NCI-H345 treated with DMSO at 0.1 percent for 48 hours (cell line): ENCODE measurements around the gene VPS25.
"Not testable (repeated sequence)": the region's sequence is repeated elsewhere in the genome, so short reads cannot be mapped to it uniquely, and the experiment has no call there.

Source experiments
- DNase-seq: peaks from one replicate; lab custom pipeline; 2025; ENCODE audit not compliant: unreplicated experiment; lab: John Stamatoyannopoulos, UW

VPS25 gene

DNA sequence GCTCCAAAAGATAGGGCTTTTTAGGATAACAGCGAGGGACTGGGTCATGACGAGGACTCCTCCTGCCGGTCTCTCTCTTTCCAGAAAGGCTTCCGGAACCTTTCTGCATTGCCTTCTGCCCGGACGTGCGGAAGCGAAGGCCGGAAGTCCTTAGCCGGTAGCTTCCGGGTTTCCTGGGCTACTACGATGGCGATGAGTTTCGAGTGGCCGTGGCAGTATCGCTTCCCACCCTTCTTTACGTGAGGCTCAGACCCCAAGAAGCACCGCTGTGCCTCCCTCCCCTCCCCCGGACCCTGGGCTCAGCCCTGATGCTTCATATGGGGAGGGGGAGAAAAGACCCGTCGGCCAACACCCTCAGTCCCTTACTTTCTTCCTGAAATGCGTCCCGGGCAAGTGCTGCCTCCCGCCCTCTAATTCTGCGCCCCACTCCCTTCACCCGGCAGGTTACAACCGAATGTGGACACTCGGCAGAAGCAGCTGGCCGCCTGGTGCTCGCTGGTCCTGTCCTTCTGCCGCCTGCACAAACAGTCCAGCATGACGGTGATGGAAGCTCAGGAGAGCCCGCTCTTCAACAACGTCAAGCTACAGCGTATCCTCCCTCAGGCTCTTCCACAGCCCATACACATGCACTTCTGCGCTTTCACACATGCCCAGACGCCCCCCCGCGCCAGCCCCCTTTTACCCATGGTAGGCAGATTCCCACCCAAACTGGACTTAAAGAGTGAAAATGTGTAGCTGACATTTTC is at the start of gene VPS25:
Gene VPS25, plus strand, starts transcription at position 160 of the 746 bp plus-strand sequence. Its CDS starts 27 bp downstream, at position 187.
- peak; percentile 70 for DNase-seq

DNA sequence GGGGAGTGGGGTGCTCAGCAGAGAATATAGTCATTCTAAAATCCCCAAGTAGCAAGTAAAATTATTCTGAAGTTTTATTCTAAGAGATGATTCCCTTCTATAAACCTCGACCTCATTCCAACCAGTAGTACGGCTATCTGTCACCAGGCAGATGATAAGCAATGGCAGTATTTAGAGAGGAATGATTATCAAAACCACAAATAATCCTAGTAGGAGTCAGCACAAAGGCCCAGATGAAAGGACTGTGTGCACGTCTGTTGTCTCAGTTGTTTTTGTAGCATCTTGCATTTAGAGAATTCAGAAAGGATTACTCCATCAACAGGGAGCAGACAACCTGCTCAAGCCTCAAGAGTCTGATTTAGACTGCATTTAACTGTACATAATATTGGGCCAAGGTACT is 49.6 kb upstream of the VPS25 start:
- DNase-seq, result no peak

DNA sequence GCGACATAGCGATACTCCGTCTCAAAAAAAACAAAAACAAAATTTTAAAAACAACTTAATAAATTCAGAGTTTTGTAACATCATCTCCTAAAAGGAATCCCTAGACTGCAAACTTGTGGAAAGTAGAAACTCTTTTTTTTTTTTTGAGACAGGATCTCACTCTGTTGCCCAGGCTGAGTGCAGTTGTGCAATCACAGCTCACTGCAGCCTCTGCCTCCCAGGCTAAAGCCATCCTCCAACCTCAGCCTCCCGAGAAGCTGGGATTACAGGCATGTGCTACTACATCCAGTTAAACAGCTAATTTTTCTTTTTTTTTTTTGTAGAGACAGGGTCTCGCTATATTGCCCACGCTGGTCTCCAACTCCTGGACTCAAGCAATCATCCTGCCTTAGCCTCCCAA is 48.1 kb upstream of the VPS25 start:
- DNase-seq, result no peak

DNA sequence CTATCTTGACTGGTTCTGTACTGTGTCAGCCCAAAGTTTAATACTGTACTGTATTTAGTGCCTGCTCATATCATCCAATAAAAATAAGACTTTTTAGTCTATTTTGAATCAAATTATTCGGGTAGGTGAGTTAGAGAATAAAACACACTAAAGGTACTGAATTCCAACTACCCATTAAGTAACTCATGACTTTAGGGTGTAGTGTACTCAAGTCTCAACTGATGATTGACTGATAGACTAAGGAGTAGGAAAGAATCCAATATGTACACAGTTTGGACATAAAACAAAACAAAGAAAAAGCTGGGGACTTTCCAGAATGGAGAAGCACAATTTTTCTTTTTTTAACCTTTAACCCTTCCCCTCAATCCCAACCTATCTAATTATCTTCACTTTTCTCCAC is 32.5 kb upstream of the VPS25 start:
- no peak for DNase-seq

DNA sequence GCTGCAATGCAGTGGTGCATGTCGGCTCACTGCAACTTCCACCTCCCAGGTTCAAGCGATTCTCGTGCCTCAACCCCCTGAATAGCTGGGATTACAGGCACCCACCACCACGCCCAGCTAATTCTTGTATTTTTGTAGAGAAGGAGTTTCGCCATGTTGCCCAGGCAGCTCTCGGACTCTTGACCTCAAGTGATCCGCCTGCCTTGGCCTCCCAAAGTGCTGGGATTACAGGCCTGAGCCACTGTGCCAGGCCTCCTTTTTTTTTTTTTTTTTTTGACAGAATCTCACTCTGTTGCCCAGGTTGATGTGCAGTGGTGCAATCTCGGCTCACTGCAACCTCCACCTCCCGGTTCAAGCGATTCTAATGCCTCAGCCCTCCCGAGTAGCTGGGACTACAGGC is 30.3 kb upstream of the VPS25 start:
- not testable (repeated sequence) for DNase-seq

DNA sequence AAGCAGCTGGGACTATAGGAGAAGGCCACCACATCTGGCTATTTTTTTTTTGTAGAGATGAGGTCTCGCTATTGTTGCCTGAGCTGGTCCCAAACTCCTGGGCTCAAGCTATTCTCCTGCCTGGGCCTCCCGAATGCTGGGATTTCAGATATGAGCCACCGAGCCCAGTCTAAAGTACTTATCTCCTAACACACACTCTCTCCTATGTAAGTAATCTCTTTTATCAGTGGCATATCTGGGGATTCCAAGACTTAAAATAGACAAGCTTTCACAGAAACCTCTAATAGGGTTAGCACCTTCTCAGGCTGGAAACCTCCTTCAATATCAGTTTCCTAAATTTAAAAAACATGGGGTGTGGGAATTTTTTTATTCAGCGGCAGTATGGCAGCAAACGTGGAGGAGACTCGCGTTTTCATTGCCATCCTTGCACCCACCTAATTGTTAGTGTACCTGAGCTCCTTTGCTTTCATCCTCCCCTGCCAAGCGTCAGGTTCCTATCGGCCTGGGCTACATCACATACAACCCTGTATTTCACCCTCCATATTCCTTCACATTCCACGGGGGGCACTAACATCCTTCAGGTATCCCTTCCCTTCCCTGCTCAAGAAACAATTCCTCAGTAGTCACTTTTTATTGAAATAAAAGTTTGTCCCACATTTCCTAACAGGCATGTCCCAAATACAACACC is 29.5 kb upstream of the VPS25 start:
- DNase-seq, result no peak

DNA sequence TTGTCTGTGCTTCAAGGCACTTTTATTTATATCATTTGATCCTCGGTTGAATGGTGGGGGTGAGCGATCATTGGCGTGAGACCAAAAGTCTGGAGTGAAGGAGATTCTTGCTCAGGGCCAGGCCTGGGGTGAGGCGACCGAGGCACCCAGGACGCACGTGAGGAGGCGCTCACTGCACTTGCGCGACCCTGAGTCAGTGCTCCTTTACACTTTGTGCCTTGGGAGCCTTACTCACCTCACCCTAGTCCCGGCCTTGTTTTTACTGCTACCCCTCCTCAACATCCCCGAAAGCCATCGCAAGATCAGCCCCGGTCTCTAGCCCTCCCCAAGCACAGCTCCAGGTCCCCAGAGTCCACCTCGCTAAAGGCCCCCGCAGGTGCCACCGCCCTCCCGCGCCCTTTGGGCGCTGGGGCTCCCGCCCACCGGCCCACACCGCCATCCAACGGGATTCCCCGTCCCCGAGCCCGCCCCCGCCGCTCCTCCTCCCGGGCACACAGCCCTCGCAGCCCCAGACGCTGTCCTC is 28.9 kb upstream of the VPS25 start:
- DNase-seq, result peak; percentile 64

DNA sequence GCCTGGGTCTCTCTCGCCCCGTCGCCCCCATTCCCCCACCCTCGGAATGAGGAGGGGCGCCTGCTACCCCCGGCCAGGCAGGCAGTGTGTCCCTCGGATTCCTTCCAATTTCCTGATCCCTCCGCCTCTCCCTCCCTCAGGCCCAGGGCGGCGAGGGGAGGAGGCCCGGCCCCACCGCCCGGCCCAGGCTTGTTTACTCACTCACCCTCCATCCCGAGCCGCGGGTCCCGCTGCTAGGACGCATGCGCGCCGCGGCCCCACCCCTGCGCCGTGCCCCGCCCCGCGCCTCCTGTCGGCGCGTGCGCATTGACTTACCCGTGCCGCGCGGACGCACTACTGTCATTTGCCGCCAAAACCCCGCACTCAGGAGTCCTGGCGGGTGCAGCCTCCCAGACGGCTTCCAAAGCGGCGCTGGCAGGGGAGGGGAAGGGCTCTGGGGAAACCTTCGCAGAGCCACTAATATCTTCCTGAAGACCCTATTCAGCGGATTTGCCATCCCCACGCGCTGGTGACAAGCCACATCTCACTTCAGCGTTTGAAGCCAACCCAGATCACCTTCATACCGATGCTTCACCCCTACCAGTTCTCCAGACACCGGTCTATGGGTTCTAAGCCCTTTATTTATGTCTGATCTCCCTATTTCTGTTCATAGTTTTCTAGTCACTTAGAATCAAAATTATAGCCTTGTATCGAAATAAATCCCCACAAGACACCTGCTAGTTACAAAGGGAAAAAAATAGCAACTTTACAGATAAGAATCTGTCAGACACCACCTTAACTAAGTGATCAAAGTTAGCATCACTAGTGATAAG is 28.2 kb upstream of the VPS25 start, which contains the start of gene EZH1:
Gene EZH1, minus strand, starts transcription at position 235 of the 812 bp plus-strand sequence. CDS start 16,099 bp downstream, outside the sequence.
- DNase-seq, result peak; percentile 89

DNA sequence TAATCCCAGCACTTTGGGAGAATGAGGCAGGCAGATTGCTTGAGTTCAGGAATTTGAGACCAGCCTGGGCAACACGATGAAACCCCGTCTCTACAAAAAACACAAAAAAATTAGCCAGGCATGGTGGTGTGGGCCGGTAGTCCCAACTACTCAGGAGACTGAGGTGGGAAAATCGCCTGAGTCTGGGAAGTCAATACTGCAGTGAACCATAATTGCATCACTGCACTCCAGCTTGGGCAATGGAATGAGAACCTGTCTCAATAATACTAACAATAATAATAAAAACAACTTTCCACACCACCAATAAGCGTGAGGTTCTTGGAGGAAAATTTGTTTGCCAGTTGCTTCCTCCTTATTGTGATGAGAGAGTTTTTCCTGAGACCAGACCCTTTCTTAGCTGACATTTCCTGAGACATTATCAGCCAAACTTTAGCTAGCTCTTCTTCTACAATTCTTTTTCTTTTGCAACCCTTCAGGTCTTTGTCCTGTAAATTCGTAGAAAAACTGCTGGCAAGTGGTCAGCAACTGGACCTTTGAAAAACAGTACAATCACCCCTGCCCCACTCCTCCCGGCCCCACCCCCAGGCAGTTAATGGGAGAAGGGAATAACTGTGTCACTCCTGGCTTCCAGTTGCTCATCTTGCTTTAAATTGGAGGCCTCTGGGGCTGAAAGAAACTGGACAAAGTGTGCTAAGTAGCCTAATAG is 24.9 kb upstream of the VPS25 start:
- DNase-seq, result no peak

DNA sequence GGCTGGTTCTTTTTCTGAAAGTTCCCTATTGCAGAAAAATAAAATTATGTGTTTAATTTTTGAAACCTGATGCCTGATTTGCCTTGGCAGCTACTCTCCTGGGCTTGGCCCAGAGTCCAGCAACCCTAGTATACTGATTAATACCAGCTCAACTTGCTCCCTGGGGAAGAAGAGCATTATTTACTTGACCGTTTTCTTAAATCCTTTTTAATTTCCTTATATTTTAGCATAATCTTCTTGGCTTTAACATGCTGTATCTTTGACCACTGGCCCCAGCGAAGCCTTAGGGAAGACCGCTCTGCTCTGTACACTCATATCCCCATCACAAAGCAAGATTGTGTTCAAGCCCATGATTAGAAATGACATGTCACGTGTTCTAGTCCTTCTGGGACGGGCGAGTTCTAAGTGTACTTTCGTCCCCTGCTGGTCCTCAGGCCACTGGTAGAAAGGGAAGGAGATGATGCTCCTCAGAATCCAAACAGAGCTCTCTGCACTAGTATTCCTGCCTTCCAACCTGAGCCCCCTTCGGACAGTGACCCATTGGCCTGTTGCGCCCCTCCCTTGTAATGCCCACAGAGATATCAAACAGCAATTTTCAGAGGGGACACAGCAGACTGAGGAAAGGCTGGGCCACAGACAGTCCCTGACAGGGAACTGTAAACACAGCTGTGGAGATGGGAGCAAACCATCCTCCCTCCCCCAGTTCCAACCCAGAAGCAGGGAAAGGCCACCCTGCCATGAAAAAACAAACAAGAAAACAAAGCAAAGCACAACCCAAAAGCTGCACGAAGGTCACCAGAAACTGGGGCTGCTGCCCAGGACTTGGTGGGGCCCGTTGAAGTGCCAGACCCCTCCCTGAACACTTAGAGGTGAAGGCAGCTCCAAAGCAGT is 24.1 kb upstream of the VPS25 start:
- no peak for DNase-seq

DNA sequence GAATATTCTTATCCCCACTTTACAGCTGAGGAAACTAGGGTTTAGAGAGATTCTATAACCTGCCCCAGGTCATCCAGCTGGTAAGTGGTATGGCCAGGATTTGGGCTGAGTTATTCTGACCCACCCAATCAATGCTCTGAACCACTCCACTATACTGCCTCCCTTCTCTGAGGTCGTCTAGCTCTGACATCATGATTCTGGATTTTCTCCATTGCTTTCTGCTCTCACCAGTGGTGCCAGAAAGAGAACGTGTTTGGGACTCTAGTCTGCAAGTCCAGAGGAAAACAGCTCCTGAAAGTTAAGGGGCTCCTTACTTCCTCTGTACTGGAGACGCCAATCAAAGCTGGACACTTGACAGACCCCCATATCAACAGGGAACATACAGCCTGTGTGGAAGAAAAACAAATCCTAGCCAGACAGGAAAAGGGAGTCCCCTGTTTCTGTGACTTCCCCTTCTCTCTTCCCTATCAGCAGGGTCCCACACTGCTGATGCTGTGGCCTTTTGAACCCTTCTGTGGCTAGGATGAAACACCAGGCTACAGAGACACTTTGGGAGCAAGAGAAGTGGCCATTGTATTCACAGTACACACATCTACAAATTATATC is 22.4 kb upstream of the VPS25 start:
- DNase-seq, result no peak

DNA sequence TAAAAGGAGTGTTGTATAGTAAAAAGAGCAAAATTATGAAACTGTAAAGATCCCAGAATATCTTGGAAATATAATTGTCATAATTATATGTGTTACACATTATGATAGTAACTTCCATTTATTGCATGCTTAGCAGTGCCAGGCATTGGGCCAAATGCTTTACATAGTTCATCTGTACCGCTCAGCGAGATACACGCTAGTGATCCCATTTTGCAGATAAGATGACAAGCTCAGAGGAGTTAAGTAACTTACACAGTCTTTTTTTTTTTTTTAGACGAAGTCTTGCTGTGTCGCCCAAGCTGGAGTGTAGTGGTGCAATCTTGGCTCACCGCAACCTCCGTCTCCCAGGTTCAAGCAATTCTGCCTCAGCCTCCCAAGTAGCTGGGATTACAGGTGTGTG is 21.6 kb upstream of the VPS25 start:
- DNase-seq, result no peak

DNA sequence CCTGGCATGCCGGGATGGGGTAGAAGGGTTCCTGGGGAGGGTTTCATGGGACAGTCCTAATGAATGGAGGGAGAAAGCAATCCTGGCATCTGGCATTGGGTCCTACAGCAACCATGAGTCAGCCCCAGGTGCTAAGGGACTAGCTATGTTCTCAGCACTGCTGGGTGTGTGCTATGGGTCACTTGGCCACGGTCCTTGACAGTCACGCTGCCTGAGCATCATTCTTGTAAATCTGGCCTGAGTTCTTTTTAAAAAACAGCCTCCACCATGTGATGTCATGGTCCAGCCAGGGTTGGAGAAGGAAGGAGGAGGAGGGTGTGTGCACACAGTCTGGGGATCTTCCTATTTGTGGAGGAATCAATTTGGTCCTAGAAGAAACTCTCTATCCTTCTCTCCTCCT is 18.5 kb upstream of the VPS25 start:
- no peak for DNase-seq

DNA sequence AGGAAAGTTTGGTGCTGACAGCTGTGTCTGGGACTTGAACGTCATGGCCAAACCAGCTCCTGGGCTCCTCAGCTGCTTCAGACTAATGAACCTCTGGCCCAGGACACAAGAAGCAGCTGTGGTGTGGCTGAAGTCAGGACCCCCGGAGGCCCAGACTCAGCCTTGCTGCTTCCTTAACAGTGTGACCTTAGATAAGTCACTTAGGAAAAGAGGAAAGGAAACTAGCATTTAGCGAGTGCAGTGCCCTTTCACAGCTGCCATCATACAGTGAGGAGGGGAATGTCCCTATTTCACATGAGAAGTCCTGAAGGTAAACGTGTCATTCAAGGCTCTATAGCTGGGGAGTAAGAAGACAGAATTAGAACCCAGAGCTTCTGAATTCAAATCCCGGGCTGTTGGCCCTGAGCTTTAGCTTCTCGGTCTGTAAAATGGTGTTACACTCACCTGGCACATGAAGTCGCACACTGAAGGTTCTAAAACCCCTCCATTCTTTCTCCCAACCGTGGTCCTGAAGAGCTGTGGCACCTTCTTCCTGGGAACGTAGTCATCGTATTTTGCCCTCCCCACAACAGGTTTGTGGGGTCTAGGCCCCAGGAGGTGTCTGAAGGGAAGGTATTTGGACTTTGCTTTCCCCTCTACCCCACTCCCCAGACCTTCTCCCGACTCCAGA is 13.1 kb upstream of the VPS25 start:
- no peak for DNase-seq

DNA sequence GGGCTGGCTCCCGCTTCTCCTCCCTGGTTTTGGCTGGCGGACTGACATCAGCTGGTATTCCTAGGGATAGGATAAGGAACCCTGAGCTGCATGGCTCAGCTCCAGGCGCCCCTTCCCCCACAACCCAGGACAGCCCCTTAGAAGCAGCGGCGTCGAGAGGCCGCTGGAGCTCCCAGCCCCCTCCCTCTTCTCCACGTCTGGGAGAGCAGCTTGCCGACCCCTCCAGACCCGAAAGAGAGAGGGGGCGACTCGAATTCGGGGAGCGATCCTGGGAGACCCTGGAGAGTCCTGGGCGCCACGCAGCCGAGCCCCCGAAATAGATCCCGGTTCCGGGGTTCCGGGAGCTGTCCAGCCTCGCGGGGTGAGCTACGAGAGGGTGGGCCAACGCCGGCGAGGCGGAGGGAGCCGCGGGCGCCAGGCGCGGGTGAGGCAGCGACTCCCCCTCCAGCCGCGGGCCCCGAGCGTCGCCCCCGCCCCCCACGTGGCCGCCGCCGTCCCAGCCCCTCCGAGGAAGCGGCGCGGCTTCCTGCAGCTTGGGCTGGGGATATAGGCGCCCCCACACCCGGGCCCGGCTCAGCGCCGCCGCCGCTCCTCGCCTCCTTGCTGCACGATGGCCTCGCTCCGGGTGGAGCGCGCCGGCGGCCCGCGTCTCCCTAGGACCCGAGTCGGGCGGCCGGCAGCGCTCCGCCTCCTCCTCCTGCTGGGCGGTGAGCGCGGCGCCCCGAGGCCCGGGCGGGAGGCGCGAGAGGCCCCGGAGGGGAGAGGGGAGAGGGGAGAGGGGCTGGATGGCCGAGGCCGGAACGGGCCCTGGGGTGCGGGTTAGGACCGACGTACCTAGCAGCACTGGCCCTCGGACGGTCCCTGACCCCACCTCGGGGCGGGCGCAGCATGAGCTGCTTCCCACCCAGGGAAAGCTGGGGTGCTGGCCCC is 12.3 kb upstream of the VPS25 start, which contains the start of gene RAMP2:
Gene RAMP2, plus strand, starts transcription at position 576 of the 930 bp plus-strand sequence. Its CDS starts 35 bp downstream, at position 611.
- no peak for DNase-seq

DNA sequence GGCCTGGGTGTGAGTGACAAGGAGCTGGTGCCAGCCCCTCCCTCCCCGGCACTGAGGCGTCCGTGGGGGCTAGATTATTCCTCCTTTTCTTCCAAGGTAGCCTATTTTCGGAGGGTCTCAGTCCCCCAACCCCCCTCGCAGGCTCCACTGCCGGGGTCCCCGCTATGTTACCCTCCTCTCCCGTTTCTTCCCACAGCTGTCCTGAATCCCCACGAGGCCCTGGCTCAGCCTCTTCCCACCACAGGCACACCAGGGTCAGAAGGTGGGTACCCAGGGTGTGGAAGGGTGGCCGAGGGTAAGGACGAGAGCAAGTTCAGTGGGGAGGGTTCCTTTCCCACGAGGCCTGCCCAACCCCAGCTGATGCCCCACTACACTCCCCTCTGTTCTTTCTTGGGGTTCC is 11.6 kb upstream of the VPS25 start:
- no peak for DNase-seq

DNA sequence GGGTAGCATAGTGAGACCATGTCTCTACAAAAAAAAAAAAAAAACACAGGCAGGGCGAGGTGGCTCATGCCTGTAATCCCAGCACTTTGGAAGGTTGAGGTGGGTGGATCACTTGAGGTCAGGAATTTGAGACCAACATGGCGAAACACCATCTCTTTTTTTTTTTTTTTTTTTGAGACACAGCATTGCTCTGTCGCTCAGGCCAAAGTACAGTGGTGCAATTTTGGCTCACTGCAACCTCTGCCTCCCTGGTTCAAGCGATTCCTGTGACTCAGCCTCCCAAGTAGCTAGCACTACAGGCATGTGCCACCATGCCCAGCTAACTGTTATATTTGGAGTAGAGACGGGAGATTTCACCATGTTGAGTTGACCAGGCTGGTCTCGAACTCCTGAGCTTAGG is 7.1 kb upstream of the VPS25 start:
- DNase-seq, result no peak

DNA sequence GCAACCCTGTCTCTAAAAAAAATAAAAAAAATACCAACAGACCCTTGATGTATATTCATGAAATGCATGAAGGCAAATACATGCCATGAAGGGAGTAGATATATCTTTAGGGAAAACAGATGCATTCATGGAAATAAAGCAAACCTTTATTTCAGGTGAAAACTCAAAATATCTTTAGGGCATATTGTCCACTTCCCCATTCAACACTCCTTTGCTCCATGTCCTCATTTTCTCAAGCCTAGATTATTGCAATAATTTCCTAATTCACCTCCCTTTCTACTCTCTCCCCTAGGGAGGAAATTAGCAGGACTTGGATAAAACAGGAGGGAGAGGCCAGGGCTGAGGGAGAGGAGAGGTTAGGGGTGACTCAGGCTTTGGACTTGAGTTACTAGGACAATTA is 5.7 kb upstream of the VPS25 start:
- DNase-seq, result no peak
